ENCODE data around the gene RNF2.

DNA sequence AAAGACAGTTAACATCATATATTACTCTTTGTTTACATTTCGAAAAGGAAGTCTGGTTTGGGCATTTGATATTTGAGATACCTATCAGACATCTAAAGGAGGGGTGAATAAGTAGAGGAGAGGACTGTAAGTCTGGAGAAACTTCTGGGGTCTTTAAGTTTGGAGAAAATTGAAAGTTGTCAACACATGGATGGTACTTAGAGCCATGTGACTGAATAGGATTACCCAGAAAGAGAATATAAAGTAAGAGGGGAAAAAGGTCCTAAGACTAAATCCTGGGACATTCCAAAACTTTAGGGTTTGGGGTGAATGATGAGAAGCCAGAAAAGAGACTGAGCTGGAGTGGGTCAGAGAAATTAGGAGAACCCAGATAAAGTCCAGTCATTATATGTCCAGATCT is 10.1 kb upstream of the RNF2 start:
- TF ChIP-seq POLR2A (IDR thresholded peaks at IDR 0.05; ENCODE audit: low read length) = no peak
- no peak for TF ChIP-seq GATA1 (IDR thresholded peaks at IDR 0.05; ENCODE audit: low read depth, low read length)

Measured in erythroblast (primary cell).